CD14-positive monocyte (primary cell): Measurements from ENCODE around the gene HOXD11. TPM values are rescaled to one million over a fixed set of nuclear protein-coding genes. Genes with fewer than 3 reads are reported as not detected.

Experiments used
- DNase-seq, 3 donors: peaks; one replicate each; pipeline ENCODE4 v3.0.0-alpha.2; 2011 to 2022
- H2AFZ ChIP-seq: 2 replicates; pipeline ENCODE4 v1.6.0; 2012; ENCODE audit warnings: mild to moderate bottlenecking, low read depth, low read length, inconsistent platforms; ENCODE audit not compliant: insufficient read depth, poor library complexity, severe bottlenecking
- H3K27ac ChIP-seq, 2 donors: 1 replicate in 1 of 2; 2 replicates in 1 of 2; pipeline ENCODE4 v1.5.1; 2012 to 2013; ENCODE audit warnings: low read length in 2 of 2, control low read depth in 1 of 2, inconsistent platforms in 1 of 2, low read depth in 1 of 2, mild to moderate bottlenecking in 1 of 2
- H3K27me3 ChIP-seq, 2 donors: one replicate each; pipeline versions ENCODE4 v1.6.0 to v1.6.1; 2011 to 2013; ENCODE audit warnings: low read length in 2 of 2; ENCODE audit not compliant: control insufficient read depth in 2 of 2, insufficient read depth in 2 of 2
- H3K36me3 ChIP-seq, 2 donors: replicated peaks in 1 of 2; 1 replicate in 1 of 2; 2 replicates in 1 of 2; pipeline versions ENCODE4 v1.5.1 to v1.6.1; 2012 to 2013; ENCODE audit warnings: low read length in 2 of 2, control low read depth in 1 of 2, inconsistent platforms in 1 of 2, mild to moderate bottlenecking in 1 of 2; ENCODE audit not compliant: insufficient read depth in 2 of 2, control insufficient read depth in 1 of 2
- H3K4me1 ChIP-seq, 2 donors: 1 replicate in 1 of 2; 2 replicates in 1 of 2; pipeline versions ENCODE4 v1.5.1 to v1.6.1; 2012 to 2013; ENCODE audit warnings: low read length in 2 of 2, control low read depth in 1 of 2, inconsistent platforms in 1 of 2, mild to moderate bottlenecking in 1 of 2, moderate library complexity in 1 of 2; ENCODE audit not compliant: insufficient read depth in 2 of 2, control insufficient read depth in 1 of 2
- H3K4me2 ChIP-seq: replicated peaks from 2 replicates; pipeline ENCODE3; 2012; ENCODE audit warnings: low read length, moderate library complexity, mild to moderate bottlenecking; ENCODE audit not compliant: poor library complexity, severe bottlenecking; ENCODE audit errors: extremely low read depth
- H3K4me3 ChIP-seq, 3 experiments: fragments of 200-600 bp in 1 of 3; sonication (generic) in 1 of 3; replicated peaks in 1 of 3; 1 replicate in 2 of 3; 2 replicates in 1 of 3; pipeline ENCODE4 v1.5.1; 2011 to 2013; ENCODE audit warnings: low read length in 3 of 3, mild to moderate bottlenecking in 3 of 3, control low read depth in 2 of 3, low read depth in 2 of 3, inconsistent platforms in 1 of 3, moderate library complexity in 1 of 3
- H3K79me2 ChIP-seq: 2 replicates; pipeline ENCODE4 v1.6.0; 2012; ENCODE audit warnings: mild to moderate bottlenecking, control low read depth, inconsistent platforms, low read length, moderate library complexity; ENCODE audit not compliant: insufficient read depth
- H3K9ac ChIP-seq: 2 replicates; pipeline ENCODE4 v1.6.0; 2017; ENCODE audit warnings: low read length, mild to moderate bottlenecking; ENCODE audit not compliant: insufficient read depth, poor library complexity, severe bottlenecking
- H3K9me3 ChIP-seq, 2 donors: replicated peaks in 1 of 2; 1 replicate in 1 of 2; 2 replicates in 1 of 2; pipeline versions ENCODE4 v1.5.1 to v1.6.1; 2012 to 2013; ENCODE audit warnings: low read length in 2 of 2, control low read depth in 1 of 2; ENCODE audit not compliant: control insufficient read depth in 1 of 2, insufficient read depth in 1 of 2
- H4K20me1 ChIP-seq: 2 replicates; pipeline ENCODE4 v1.6.0; 2012; ENCODE audit warnings: mild to moderate bottlenecking, low read length, control low read depth, moderate library complexity; ENCODE audit not compliant: insufficient read depth
- H3K27ac Mint-ChIP-seq, 7 donors: one replicate each; pipeline ENCODE4 v1.8.0; 2020; ENCODE audit warnings: mild to moderate bottlenecking in 7 of 7, mixed read lengths in 7 of 7, moderate library complexity in 6 of 7, inconsistent platforms in 2 of 7
- H3K27me3 Mint-ChIP-seq, 3 donors: one replicate each; pipeline ENCODE4 v1.8.0; 2021 to 2022; ENCODE audit warnings: low read depth in 3 of 3, mild to moderate bottlenecking in 3 of 3, mixed read lengths in 3 of 3, moderate library complexity in 3 of 3, inconsistent platforms in 1 of 3
- H3K36me3 Mint-ChIP-seq, 2 donors: one replicate each; pipeline ENCODE4 v1.8.0; 2020; ENCODE audit warnings: mixed read lengths in 2 of 2, inconsistent platforms in 1 of 2, mild to moderate bottlenecking in 1 of 2
- H3K4me1 Mint-ChIP-seq: one replicate; pipeline ENCODE4 v1.8.0; 2020; ENCODE audit warnings: mild to moderate bottlenecking, mixed read lengths
- H3K4me3 Mint-ChIP-seq, 2 donors: one replicate each; pipeline ENCODE4 v1.8.0; 2020; ENCODE audit warnings: mild to moderate bottlenecking in 2 of 2, mixed read lengths in 2 of 2, moderate library complexity in 1 of 2
- H3K9me3 Mint-ChIP-seq, 7 donors: one replicate each; pipeline ENCODE4 v1.8.0; 2020 to 2022; ENCODE audit warnings: mixed read lengths in 7 of 7, mild to moderate bottlenecking in 6 of 7, moderate library complexity in 6 of 7, inconsistent platforms in 2 of 7
- WGBS: methylation state at CpG from one replicate; pipeline ENCODE4 v1.1.5; 2013; ENCODE audit warnings: missing lambda C conversion rate; ENCODE audit not compliant: insufficient coverage; 5-methylcytosine and 5-hydroxymethylcytosine counted together
- intact Hi-C, 2 donors: fragments of 100-400 bp; cut with micrococcal nuclease; formaldehyde crosslinking; loops; one replicate each; pipeline versions ENCODE4 v1.15.0 to v1.15.1; 2023
- polyA plus RNA-seq, 3 donors: library from polyadenylated mRNA; depleted of rRNA in 1 of 3; unstranded in 2 of 3; stranded (reverse) in 1 of 3; fragments of 300-500 nt in 2 of 3; fragments of >200 nt in 1 of 3; fragmentation: Illumina TruSeq in 2 of 3; gene quantifications; 1 replicate in 2 of 3; 2 replicates in 1 of 3; pipeline ENCODE4 v1.2.3, GENCODE V29; 2012 to 2021
- TF ChIP-seq, protein P1 (sequence below): fragments of 200-600 bp; IDR thresholded peaks from one replicate; pipeline ENCODE4 v1.8.0; 2022; ENCODE audit warnings: antibody characterized with exemption, mild to moderate bottlenecking

Gene HOXD11
- polyA plus RNA-seq, 3 donors: not detected

DNA sequence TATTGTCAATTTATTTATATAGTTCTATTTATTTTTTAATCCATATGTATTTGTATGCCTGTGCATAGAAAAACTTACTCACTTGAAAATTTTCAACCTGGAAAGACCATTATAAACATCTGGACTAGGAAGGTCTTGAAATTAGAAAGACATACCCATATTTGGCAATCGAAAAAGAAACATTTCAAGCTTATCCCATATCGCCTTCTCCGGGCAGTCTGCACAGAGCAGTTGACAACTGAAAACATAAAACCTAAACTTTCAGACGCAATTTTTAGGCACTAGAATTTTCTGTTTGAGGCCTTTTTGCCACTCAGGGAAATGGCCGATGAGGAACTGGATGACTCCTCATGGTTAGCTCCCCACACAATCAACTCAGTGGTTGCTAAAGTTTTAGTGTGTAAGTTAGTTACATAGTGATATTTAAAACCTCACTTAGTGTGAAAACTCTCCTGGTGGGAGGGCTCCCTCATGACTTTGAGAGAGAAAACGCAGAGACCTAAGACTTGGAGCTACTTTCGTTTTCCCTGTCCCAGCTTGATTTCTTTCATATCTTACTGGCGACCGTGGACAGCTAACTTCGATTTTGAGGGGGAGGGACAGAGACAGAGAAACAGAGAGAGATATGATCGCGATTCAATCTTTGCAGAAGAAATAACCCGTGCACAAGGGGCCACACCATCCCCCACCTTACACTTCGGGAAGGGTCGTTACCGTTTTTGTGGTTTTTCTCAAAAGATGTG is 10.7 kb upstream of the HOXD11 start:
- Histone ChIP-seq H3K79me2 (no peaks in the 10 kb centered on the region), H3K4me1 (peaks cover 18 to 28% of the 10 kb centered on the region in 2 donors), H3K27me3 (peaks cover 89 to 94% of the 10 kb centered on the region in 2 donors), H2AFZ (peak overlapping the region; percentile 72), H3K4me3 (peak overlapping the region; percentile 15 to 73 (median 21)), H3K27ac (no peak overlapping the region), H3K4me2 (peak overlapping the region; percentile 75), H4K20me1 (no peaks in the 10 kb centered on the region), H3K9ac (no peak overlapping the region), H3K36me3 (no peaks in the 10 kb centered on the region), H3K9me3 (peaks cover 0 to 77% of the 10 kb centered on the region in 2 donors)
- H3K36me3 Mint-ChIP-seq: peaks cover 0 to 4% of the 10 kb centered on the region in 2 donors
- H3K4me1 Mint-ChIP-seq: peaks cover 36% of the 10 kb centered on the region
- intact Hi-C loops: loop anchor here (5.0 to 10.0 kb wide), 4 partner anchors 412 to 1762 kb away; partner anchors contain the start of gene SP9 (in 1 of the 2)
- 4% methylated on average over 10 of the region's 16 CpGs for WGBS
- TF ChIP-seq, protein P1, sequence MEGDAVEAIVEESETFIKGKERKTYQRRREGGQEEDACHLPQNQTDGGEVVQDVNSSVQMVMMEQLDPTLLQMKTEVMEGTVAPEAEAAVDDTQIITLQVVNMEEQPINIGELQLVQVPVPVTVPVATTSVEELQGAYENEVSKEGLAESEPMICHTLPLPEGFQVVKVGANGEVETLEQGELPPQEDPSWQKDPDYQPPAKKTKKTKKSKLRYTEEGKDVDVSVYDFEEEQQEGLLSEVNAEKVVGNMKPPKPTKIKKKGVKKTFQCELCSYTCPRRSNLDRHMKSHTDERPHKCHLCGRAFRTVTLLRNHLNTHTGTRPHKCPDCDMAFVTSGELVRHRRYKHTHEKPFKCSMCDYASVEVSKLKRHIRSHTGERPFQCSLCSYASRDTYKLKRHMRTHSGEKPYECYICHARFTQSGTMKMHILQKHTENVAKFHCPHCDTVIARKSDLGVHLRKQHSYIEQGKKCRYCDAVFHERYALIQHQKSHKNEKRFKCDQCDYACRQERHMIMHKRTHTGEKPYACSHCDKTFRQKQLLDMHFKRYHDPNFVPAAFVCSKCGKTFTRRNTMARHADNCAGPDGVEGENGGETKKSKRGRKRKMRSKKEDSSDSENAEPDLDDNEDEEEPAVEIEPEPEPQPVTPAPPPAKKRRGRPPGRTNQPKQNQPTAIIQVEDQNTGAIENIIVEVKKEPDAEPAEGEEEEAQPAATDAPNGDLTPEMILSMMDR: no peak
- H3K27me3 Mint-ChIP-seq: peaks cover 90 to 97% (median 94%) of the 10 kb centered on the region in 3 donors
- H3K9me3 Mint-ChIP-seq: peaks cover 0 to 44% (median 27%) of the 10 kb centered on the region in 7 donors
- DNase-seq: peak in 1 of 3 donors; percentile 9
- H3K27ac Mint-ChIP-seq: no peak overlapping the region
- H3K4me3 Mint-ChIP-seq: peak overlapping the region; percentile 75 to 97

DNA sequence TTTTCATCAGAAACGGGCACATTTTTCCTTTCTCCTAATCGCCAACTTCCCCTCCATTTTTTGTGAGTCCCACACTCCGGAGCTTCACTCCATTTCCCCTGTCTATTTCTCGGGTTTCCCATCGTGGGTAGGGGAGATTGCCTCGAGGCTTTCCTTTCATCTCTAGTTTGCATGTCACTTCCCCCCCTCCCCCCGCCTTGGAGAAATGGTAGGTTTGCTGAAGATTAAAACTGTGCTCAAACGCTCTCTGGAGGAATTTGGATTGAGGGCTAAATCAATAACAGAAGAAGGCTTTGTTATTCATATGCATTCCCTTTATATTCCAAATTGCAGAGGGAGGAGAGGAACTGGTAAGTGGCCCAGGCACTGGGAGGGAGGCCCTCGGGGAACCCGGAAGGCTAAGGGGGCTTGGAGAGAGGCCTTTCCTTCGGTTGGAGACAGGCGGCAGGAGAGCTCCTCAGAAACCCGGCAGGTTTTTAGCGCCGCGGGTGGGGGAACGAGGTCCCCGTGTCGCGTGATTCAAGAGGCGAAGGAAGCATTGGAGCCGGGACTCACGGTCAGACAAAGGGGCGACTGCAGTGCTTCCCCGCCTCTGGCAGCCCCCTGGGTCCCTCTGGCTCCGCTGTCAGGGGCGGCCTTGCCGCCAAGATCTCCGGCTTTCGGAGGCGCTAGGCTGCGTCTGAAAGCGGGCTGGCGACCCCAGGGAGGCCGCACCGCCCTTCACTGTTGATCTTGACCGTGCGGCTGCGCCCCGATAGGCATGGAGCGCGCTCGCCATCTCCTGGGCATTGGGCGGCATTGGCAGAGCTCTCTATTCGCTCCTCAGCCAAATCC is 9.9 kb upstream of the HOXD11 start:
- Histone ChIP-seq H3K4me3 (peak overlapping the region; percentile 15 to 73 (median 21)), H3K27me3 (peaks cover 89 to 94% of the 10 kb centered on the region in 2 donors), H3K9me3 (peaks cover 0 to 78% of the 10 kb centered on the region in 2 donors), H3K79me2 (no peaks in the 10 kb centered on the region), H2AFZ (peak overlapping the region; percentile 72), H3K36me3 (no peaks in the 10 kb centered on the region), H4K20me1 (no peaks in the 10 kb centered on the region), H3K27ac (no peak overlapping the region), H3K4me1 (peaks cover 18 to 28% of the 10 kb centered on the region in 2 donors), H3K9ac (peak overlapping the region; percentile 21), H3K4me2 (peak overlapping the region; percentile 75)
- TF ChIP-seq, protein P1: peak; percentile 83
- H3K36me3 Mint-ChIP-seq: peaks cover 0 to 4% of the 10 kb centered on the region in 2 donors
- peaks cover 0 to 40% (median 19%) of the 10 kb centered on the region in 7 donors for H3K9me3 Mint-ChIP-seq
- under 1% methylated on average over 35 of the region's 45 CpGs for WGBS
- H3K27me3 Mint-ChIP-seq: peaks cover 90 to 97% (median 94%) of the 10 kb centered on the region in 3 donors
- peaks cover 28% of the 10 kb centered on the region for H3K4me1 Mint-ChIP-seq
- H3K4me3 Mint-ChIP-seq: peak overlapping the region; percentile 75 to 97
- no peak overlapping the region for H3K27ac Mint-ChIP-seq
- peak; percentile 36 to 62 (median 40) for DNase-seq
- intact Hi-C loops: loop anchor here (5.0 to 10.0 kb wide), 4 partner anchors 412 to 1762 kb away; partner anchors contain the start of gene SP9 (in 1 of the 2)
